GM21737 (cell line): ENCODE results near the gene PCBP4.

ENCODE experiments used
- ATAC-seq: cut with Tn5 transposase; IDR thresholded peaks from one replicate; pipeline ENCODE4 v1.9.1; 2021; ENCODE audit warnings: mild to moderate bottlenecking, moderate library complexity; ENCODE audit not compliant: unreplicated experiment

PCBP4 gene

DNA sequence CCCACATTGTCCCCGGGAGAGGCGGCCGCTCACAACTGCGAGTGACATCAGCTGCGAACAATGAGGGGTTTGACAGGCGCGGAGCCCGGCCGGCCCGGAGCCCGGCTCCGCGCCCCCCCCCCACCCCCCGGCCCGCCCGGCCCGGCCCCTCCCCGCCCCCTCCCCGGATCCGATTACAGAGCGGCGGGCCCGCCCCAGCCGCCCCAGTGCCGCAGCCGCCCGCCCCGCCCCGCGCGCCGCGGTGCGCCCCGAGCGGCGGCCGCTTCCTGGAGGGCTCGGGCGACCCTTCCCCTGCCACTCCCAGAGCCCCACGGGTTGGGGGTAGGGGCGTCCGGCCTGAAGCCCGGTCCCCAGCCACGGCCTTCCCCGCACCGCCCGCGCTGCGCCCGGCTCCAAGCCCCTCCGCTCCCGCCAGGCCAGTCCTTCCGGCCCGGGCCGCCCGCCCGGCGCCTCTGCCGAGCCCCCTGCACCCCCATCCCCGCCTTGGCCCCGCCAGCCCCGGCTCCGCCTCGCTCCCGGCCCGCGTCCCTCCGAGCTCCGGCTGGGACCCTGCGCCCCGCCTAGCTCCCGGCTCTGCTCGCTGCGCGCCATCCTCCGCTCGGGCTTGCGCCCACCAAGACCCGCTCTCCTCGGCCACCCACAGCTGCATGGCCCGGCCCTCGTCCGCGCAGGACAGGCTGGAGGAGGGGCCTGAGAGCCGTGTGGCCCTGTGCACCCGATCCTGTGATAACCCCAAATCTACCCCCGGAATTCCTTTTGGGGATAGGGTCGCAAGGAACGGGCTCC is at the start of gene PCBP4:
TSS of gene PCBP4 (minus strand) at position 71 of the 786 bp plus-strand sequence. CDS start 6,214 bp downstream, outside the sequence.
- peak; percentile 57 for ATAC-seq

- no peak for ATAC-seq
These were observed 48.4 kb upstream of the PCBP4 start for GRCh38 chr3:52015438-52016228.

DNA sequence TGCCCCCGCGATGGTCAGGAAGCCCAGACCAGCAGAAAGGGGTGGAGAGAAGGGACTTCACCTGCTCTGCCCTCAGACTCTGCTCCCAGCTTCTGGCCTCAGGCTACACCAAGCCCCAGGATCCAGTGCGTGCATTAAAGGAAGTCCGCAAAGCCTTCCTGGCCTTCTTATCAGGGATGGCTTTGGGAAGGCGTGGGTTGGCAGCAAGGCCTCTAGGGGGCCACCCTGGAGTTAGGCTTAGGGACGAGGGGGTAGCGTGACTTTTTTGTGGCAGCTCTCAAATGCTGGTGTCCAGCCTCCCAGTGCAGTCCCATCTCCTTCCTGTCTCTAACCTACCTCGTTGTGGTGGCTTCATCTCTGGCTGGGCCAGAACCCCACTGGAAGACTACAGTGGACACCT is 47.4 kb upstream of the PCBP4 start:
- no peak for ATAC-seq

- ATAC-seq, result no peak
These were observed 46.7 kb upstream of the PCBP4 start for GRCh38 chr3:52013802-52014598.

GRCh38 chr3:52012699-52013098 is 45.4 kb upstream of the PCBP4 start:
- ATAC-seq, result no peak

GRCh38 chr3:52010431-52010830 is 43.2 kb upstream of the PCBP4 start:
- no peak for ATAC-seq

GRCh38 chr3:52007291-52007690 is 40.0 kb upstream of the PCBP4 start:
- no peak for ATAC-seq

DNA sequence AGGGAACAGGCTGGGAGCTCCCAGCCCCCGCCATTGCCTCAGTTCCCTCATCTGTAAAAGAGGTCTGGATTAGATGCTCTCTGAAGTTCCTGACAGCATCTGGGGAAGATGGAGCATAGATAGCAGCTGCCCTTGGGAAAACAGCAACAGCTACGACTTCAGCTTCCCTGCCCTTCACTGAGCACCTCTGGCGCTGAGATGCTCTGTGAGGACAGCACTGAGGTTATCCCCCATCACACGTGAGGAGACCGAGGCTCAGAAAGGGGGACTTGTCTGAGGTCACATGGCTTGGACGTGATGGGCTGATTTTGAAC is 39.5 kb upstream of the PCBP4 start:
- no peak for ATAC-seq

DNA sequence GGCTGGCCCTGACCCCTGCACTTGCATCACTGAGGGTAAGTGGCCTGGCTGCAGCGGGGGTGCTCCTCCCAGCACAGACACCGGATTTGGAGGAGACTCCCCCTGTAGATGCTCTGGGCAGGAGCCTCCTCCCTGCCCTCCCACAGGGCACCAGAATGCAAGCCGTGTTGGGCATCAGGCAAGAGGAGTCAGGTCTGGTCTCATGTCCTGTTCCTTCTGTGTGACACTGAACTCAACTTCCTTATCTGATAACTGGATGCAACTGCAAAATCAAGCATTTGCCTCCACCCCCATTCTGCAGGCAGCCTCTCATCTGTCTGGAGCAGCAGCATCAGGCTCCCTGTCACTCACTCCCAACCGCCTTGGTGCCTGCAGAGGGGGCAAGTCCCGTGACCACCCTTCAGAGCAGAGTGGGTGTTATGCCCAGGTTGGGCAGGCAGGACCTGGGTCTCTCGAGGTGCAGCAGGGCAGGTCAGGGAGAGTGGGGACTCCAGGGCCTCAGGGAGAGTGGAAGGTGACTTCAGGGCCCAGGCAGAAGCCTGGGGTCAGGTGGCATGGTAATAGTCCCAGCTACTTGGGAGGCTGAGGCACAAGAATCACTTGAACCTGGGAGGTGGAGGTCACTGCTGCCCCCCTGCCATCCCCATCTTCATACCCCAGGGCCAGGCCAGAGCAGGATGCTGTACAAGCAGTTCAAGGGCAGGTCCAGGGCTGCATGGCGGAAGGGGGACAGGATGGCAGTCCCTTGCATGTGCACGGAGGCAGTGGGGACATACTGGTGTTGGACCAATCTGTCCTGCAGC is 39.0 kb upstream of the PCBP4 start:
- no peak for ATAC-seq

DNA sequence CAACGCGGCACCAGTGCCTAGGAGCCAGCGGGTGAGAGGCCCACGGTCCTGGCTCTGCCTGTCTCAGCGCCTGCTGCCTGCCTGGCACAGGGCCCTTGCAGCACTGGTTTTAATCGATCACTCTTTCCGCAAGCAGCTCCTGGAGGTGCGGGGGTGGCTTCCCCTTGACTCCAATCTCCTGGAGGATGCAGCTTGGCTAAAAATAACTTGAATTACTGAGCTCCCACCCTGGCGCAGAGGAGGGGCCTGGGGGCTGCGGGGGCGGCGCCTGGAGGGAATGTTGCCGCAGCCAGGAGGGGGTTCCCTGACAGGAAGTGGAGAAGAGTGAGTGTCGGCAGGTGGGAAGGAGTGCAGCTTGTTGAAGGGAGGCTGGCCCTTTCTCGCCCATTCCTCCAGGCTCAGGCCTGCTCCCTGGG is 38.3 kb upstream of the PCBP4 start:
- no peak for ATAC-seq

DNA sequence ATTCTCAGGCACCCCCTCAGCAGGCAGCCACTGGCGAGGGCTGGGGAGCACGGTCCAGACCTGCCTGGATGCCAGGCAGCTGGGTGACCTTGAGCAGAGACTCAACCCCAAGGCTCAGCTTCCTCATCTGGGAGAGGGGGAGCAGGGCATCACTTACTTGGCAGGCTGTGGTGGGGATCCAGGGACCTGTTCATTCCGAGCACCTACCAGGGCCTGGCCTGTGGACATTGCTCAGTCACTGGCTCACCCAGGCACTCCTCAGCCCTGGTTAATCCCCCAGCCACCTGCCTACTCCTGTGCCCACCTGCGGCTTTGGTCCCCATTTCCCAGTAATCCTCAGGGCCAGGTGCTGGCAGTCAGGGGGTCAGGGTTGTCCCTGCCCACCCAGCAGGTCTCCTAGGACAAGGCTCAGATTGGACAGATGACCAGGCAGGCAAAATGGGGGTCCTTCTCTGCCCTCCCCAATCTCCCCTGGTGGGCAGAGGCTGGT is 37.7 kb upstream of the PCBP4 start:
- ATAC-seq, result no peak

DNA sequence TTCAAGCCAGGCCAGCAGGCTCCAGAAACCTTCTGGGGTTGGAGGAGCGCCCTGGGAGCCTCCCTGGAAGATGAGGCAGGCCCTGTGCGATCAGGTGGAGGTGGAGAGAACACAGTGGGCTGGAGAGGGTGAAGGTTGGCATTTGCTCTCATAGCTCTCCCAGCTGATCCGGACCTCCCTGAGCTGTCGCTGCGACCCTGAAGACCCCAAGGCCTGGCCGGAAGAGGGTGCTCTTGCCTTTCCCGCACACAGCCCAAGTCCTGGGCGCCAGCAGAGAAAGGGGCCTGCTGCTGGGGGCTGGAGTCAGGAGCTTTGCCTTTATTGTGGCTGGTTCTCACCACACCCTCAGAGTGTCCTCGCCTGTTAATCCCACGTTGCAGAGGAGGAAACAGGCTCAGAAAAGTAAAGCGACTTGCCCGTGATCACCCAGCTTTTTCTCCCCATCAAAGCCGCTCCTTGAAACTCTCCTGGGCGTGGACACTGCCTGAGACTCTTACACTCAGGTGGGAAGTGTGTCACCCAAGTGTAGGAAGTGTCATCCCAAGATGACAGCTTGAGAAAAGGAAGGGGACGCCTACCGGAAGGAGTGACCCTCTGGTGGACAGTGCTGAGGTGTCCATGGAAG is 37.0 kb upstream of the PCBP4 start:
- ATAC-seq, result no peak

DNA sequence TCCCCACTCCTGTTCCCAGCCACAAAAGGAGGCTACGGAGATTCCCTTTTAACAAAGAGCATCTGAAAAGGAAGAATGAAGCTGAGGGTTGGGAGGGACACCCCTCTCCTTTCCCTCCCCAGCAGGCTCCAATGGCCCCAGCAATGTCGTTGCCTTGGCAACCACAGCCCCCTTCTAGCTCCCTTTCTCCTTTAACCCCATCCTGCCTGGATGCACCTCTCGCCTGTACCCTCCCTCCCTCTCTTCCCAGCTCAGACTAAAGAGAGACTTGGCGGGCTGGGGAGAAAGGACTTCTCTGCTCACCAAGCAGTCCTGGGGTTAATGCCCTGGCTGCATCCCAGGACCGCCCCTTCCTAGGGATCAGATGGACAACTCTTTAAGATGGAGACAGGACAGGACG is 35.5 kb upstream of the PCBP4 start:
- ATAC-seq, result no peak

- ATAC-seq, result peak; percentile 73
These were observed 34.3 kb upstream of the PCBP4 start for GRCh38 chr3:52001443-52001974.

DNA sequence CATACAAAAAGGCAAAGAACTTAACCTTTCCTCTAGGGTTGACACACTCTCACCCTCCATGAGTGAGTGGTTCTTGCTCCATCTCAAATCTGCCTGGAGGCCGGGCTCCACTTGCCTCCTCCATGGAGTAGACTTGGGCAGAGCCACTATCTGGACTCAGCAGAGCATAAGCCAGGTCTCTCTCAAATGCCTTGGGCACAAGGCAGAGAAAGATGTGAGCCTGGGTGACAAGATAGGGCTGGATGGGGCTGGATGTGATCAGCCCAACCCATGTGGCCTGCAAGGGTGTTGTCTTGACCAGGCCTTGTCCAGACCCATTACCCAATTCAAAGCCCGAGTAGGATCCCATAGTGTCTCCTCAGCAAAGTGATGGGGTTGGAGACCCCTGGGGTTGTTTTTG is 32.6 kb upstream of the PCBP4 start:
- no peak for ATAC-seq

DNA sequence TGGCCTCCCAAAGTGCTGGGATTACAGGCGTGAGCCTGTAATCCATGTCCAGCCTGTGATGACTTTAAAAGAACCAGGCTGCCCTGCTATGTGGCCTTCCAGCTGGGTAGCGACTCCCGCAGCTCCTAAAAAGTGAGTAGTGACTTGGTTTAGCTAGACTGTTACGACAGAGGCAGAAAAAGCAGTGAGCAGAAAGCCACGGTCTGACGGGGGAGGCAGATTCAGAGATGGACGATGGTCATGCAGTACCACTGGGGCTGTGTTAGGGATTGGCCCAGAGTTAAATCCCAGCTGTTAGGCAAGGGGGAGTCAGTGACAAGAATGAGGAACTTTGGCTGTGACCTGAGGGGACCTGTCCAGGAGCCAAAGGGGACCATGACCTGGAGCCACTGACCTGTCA is 31.5 kb upstream of the PCBP4 start:
- ATAC-seq, result no peak

DNA sequence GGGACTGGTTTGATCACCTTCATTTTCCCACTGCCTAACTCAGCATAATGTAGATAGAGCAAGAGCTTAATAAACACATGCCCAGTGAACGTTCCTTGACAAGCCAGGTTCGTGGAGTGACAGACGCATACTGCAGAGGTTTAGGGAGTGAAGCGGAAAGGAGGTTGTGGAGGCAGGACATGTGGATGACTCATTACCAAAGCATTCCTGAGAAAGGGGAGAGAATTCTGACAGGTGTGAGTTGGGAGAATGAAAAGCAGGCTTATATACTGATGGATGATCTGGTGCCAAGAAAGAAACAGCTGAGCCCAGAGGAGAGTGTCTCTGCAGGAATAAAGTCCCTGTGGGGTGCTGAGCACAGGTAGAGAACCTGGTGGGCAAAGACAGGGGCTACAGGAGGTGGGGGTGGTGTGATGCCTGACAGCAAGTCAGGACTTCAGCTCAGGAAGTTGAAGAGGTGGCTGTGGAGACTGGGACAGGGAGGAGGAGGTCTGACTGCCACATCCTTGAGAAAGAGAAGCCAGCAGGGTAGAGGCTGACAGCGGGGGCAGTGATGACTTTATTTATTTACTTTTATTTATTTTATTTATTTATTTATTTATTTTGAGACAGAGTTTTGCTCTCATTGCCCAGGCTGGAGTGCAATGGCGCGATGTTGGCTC is 30.8 kb upstream of the PCBP4 start:
- no peak for ATAC-seq

GRCh38 chr3:51997172-51997571 is 29.9 kb upstream of the PCBP4 start:
- ATAC-seq, result no peak
